PFSK-1 (cell line): Measurements from ENCODE around the gene HBB.

Experiments
- POLR2AphosphoS5 ChIP-seq: IDR thresholded peaks from 2 replicates; pipeline ENCODE4 v1.6.1; 2012; ENCODE audit warnings: low read depth, mild to moderate bottlenecking, control low read depth, low read length, moderate library complexity
- SIN3A ChIP-seq: IDR thresholded peaks from 2 replicates; pipeline ENCODE4 v1.6.1; 2012; ENCODE audit warnings: mild to moderate bottlenecking, low read length, moderate library complexity, borderline replicate concordance; ENCODE audit not compliant: insufficient read depth
- TAF1 ChIP-seq: IDR thresholded peaks from 2 replicates; pipeline ENCODE4 v1.6.1; 2012; ENCODE audit warnings: low read length, control low read depth, borderline replicate concordance; ENCODE audit not compliant: insufficient read depth
- TF ChIP-seq, protein P1 (sequence below), 2 experiments: IDR thresholded peaks; 2 replicates each; pipeline versions ENCODE4 v1.6.1 to v1.8.0; 2011 to 2012; ENCODE audit warnings: low read depth in 2 of 2, low read length in 2 of 2, control low read depth in 1 of 2, inconsistent platforms in 1 of 2, mild to moderate bottlenecking in 1 of 2, moderate library complexity in 1 of 2; ENCODE audit not compliant: insufficient read depth in 1 of 2

DNA sequence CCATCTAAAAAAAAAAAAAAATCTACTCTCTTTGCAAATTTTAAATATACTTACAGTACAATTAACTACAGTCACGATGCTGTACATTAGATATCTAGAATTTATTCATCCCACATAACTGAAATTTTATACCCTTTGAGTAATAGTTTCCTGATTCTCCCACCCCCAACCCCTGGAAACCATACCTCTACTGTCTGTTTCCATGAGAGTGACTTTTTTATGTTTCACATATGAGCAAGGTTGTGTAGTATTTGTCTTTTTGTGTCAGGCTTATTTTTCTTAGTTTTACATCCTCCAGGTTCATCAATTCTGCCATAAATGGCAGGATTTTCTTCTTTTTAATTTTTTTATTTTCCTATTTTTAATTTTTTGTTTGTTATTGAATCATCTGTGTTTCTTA lies 3.2 kb downstream of the HBB start:
- no peak for TF ChIP-seq POLR2AphosphoS5
- no peak for TF ChIP-seq TAF1
- TF ChIP-seq, protein P1, sequence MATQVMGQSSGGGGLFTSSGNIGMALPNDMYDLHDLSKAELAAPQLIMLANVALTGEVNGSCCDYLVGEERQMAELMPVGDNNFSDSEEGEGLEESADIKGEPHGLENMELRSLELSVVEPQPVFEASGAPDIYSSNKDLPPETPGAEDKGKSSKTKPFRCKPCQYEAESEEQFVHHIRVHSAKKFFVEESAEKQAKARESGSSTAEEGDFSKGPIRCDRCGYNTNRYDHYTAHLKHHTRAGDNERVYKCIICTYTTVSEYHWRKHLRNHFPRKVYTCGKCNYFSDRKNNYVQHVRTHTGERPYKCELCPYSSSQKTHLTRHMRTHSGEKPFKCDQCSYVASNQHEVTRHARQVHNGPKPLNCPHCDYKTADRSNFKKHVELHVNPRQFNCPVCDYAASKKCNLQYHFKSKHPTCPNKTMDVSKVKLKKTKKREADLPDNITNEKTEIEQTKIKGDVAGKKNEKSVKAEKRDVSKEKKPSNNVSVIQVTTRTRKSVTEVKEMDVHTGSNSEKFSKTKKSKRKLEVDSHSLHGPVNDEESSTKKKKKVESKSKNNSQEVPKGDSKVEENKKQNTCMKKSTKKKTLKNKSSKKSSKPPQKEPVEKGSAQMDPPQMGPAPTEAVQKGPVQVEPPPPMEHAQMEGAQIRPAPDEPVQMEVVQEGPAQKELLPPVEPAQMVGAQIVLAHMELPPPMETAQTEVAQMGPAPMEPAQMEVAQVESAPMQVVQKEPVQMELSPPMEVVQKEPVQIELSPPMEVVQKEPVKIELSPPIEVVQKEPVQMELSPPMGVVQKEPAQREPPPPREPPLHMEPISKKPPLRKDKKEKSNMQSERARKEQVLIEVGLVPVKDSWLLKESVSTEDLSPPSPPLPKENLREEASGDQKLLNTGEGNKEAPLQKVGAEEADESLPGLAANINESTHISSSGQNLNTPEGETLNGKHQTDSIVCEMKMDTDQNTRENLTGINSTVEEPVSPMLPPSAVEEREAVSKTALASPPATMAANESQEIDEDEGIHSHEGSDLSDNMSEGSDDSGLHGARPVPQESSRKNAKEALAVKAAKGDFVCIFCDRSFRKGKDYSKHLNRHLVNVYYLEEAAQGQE (IDR thresholded peaks at IDR 0.05; ENCODE audit: insufficient read depth in 1 of 2, low read depth in 2 of 2, low read length in 2 of 2): no peak
- TF ChIP-seq SIN3A: no peak
